Central memory CD4-positive, alpha-beta T cell (primary cell): ENCODE measurements around the gene HLA-C.
"Not testable (repeated sequence)": the region's sequence is repeated elsewhere in the genome, so short reads cannot be mapped to it uniquely, and the experiment has no call there.

Source experiments
- DNase-seq: peaks from one replicate; pipeline ENCODE4 v3.0.0; 2022
- total RNA-seq, 3 experiments: gene quantifications; one replicate each; lab custom pipeline; 2026; lab: John Stamatoyannopoulos, UW

HLA-C gene
- total RNA-seq = 1,100 to 1,825 (median 1,463) reads per million in 3 experiments

GRCh38 chr6:31271641-31272357 lies at the start of gene HLA-C:
Gene HLA-C, minus strand, starts transcription at chr6:31272092. Its CDS starts 21 bp downstream, at chr6:31272071.
- peak; percentile 94 for DNase-seq

DNA sequence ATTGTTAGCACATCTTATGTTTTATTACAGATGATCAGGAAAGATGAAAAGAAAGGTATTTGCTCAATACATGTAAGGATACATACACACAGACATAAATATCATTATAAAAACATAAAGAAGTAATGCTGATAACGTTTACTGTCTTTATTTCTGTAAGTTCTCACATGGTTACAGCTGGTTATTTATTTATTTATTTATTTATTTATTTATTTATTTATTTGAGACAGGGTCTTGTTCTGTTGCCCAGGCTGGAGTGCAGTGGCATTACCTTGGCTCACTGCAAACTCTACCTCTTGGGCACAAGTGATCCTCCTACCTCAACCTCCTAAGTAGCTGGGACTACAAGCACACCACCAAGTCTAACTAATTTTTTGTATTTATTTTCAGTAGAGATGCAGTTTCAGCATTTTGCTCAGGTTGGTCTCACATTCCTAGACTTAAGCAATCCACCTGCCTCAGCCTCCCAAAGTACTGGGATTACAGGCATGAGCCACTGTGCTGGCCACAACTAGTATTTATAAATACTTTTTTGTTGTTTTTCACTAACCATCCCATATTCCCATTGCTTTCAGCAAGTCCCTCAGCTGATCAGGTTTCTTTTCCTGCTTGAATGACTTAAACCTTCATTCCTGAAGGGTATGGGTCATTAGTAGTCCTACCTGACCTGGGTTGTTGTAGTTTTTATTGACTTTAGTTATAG lies 49.3 kb upstream of the HLA-C start:
- DNase-seq = no peak

DNA sequence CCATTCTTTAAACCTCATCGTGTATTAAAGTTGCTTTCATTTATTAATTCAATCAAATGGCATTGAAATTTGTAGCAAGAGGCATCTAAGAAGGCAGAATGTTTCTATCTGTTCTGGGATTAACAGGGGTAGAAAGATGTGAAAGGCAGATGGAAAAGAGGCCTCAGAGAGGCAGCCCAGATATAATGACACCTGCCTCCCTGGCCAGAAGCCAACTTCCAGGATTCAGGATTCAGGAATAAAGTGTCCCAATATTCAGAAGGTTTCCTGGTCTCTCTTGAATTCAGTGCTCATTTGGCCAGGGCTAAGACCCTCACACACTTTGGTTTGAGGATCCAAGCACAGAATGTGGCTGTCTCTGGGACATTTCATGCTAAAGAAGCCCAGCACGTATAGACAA lies 45.1 kb upstream of the HLA-C start:
- no peak for DNase-seq

GRCh38 chr6:31309641-31310040 lies 37.7 kb upstream of the HLA-C start:
- no peak for DNase-seq

GRCh38 chr6:31308845-31309175 lies 36.9 kb upstream of the HLA-C start:
- no peak for DNase-seq

DNA sequence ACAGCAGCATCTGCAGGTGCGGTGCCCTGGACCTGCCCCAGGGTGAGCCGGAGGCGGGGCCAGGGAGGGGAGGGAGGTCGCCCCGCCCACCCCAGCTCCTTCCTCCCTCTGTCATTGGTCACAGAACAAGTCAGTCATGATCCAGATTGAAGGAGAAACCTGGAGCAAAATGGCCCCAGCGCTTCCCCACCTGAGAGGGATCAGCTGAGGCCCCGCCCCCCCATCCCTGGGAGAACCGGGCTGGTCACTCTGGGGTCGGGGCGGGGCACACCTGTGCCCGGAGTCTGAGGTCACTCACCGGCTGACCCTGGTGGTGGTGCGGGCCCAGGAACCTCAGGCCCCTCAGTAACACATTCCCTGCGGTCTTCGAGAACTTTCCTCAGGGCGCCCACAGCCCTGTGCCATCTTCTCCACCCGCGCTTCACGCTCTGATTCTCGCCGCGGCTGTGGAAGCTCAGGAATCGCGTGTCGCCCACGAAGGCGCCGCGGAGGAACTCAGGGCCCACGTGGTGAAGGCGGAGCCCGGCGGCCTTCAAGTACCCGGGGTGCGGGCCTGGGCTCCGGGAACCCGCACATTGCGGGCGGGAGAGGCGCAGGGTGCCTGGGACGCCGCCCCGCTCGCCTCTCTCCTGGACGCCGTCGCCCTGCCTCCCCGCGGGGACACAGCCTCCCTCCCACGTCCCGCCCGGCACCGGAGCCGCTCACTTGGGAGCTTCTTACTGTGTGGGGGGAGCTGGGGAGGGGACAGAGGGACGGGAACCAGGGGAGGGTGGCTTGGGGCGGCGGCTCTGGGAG lies 36.4 kb upstream of the HLA-C start:
- peak; percentile 81 for DNase-seq

GRCh38 chr6:31307669-31308049 lies 35.8 kb upstream of the HLA-C start:
- no peak for DNase-seq

- no peak for DNase-seq
Observed at GRCh38 chr6:31305703-31306219, 33.9 kb upstream of the HLA-C start.

- DNase-seq = no peak
Observed at GRCh38 chr6:31304683-31305082, 32.8 kb upstream of the HLA-C start.

- DNase-seq = no peak
Observed at GRCh38 chr6:31300797-31301196, 28.9 kb upstream of the HLA-C start.

DNA sequence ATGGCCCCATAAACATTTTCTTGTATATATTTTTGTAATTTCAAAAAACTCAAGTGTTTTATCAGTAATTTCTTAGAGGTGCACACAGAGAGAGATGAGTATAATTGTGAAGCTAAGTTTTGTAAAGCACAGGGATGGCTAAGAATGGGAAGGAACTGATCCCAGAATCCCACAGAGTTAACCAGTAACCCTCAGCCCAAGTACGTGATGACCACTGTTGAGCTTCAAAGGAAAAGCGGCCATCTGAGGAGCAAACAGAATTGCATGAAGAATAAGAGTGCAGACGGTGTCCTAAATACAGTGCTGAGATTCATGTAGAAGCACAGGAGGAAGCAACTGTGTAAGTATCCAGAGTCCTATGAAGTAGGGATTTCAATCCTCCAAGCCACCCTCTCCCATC lies 28.1 kb upstream of the HLA-C start:
- DNase-seq = no peak

DNA sequence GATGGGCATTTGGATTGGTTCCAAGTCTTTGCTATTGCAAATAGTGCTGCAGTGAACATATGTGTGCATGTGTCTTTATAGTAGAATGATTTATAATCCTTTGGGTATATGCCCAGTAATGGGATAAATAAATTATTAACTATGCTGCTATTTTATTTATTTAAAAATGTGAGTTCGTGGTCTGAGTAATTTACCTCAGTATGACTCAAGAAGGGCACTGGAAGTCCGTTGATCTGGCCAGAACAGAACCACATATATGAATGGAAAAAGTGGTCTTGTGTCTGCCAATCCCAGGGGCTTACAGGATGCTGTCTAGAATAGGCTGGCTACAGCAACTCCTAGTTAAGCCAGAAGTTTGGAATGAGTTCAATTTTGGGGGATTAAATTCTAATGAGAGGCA lies 27.6 kb upstream of the HLA-C start:
- no peak for DNase-seq

- DNase-seq = no peak
Observed at GRCh38 chr6:31294056-31294455, 22.2 kb upstream of the HLA-C start.

GRCh38 chr6:31293343-31293742 lies 21.5 kb upstream of the HLA-C start:
- DNase-seq = no peak

DNA sequence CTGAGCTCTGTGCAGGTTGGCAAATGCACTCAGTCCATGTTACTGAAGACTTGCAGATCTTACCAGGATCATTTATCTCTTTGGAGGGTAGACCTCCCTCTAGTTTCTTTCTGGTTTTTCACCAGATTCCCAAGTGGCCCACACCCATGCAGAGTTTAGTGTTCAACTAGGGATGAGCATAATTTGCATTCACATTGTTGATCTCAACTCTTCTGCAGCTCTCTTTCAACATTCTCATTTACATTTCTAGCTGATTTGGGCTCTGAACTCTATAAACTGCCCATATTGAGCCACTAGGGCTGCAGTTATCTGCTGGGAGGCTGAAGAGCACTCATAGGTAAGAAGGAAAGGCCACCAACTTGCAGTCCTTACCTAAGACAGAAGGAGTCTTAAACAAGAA lies 17.9 kb upstream of the HLA-C start:
- DNase-seq = no peak

- no peak for DNase-seq
Observed at GRCh38 chr6:31287619-31288018, 15.7 kb upstream of the HLA-C start.

- DNase-seq = no peak
Observed at GRCh38 chr6:31285982-31286381, 14.1 kb upstream of the HLA-C start.

GRCh38 chr6:31285486-31285885 lies 13.6 kb upstream of the HLA-C start:
- DNase-seq = no peak

- DNase-seq = not testable (repeated sequence)
Observed at GRCh38 chr6:31279647-31280046, 7.8 kb upstream of the HLA-C start.

- no peak for DNase-seq
Observed at GRCh38 chr6:31272836-31273626, 1.1 kb upstream of the HLA-C start.

DNA sequence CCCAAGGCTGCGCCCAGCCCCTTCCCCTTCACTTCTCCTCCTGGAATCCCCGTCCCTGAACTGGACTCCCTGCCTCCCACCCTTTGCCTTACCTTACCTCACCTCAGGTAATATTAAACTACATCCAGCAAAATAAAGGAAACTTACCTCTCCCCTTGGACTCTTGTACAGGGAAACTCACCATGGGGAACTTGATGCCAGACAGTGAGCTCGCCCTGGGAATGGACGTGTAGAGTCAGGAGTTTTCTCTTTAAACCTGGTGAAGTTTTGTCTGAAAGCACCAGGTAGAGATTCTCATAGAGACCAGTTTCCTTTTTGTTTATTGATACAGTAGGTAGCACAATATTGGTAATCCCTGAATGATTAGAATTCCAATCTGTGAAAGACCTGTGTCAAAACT lies 544 bp upstream of the HLA-C start:
- peak; percentile 27 for DNase-seq

GRCh38 chr6:31270788-31271640 lies 878 bp downstream of the HLA-C start:
- DNase-seq = peak; percentile 73
